Measurements from ENCODE around the gene PTPN5.
A peak's percentile ranks its signal among the peaks of the same experiment; 100 is the strongest.

The PTPN5 gene

GRCh38 chr11:18729426-18729825, 62.2 kb downstream of the PTPN5 start:
- no peak overlapping the region for H3K27ac ChIP-seq (ENCODE audit: insufficient read depth, low read length, poor library complexity, severe bottlenecking)
- H3K36me3 ChIP-seq (ENCODE audit: control insufficient read depth, insufficient read depth, low read length): no peaks in the 10 kb centered on the region
- H3K4me3 ChIP-seq (ENCODE audit: insufficient read depth, low read depth, low read length, poor library complexity, severe bottlenecking): no peak overlapping the region
- no peak for DNase-seq
- no peaks in the 10 kb centered on the region for H3K9me3 ChIP-seq (ENCODE audit: control insufficient read depth, low read length)
- no peaks in the 10 kb centered on the region for H3K27me3 ChIP-seq (replicated peaks; ENCODE audit: control insufficient read depth, insufficient read depth, low read length, poor library complexity, severe bottlenecking)
- peaks cover 4% of the 10 kb centered on the region for H3K4me1 ChIP-seq (ENCODE audit: control insufficient read depth, insufficient read depth, low read length, poor library complexity, severe bottlenecking)

DNA sequence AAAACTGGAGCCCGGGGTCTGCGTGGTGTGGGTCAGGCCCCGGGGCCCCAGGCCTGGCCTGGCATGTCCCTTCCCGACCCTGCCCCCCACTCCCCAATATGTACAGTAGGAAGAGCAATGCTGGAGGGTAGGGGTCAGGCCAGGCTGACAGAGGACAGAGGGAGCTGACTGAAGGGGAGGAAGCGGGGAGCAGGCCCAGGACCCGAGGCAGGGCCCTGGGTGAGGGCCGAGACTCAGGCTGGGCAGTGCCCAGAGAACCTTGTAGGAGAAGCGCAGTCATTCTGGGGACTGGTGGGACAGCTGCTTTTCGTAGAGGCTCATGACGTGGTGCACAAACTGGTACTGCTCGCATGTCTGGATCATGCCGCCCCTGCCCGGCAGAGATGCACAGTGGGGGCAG, 62.9 kb downstream of the PTPN5 start:
- H3K27ac ChIP-seq (ENCODE audit: insufficient read depth, low read length, poor library complexity, severe bottlenecking): no peak overlapping the region
- H3K27me3 ChIP-seq (replicated peaks; ENCODE audit: control insufficient read depth, insufficient read depth, low read length, poor library complexity, severe bottlenecking): no peaks in the 10 kb centered on the region
- no peak overlapping the region for H3K4me3 ChIP-seq (ENCODE audit: insufficient read depth, low read depth, low read length, poor library complexity, severe bottlenecking)
- H3K9me3 ChIP-seq (ENCODE audit: control insufficient read depth, low read length): no peaks in the 10 kb centered on the region
- DNase-seq: no peak
- H3K36me3 ChIP-seq (ENCODE audit: control insufficient read depth, insufficient read depth, low read length): no peaks in the 10 kb centered on the region
- peaks cover 4% of the 10 kb centered on the region for H3K4me1 ChIP-seq (ENCODE audit: control insufficient read depth, insufficient read depth, low read length, poor library complexity, severe bottlenecking)

GRCh38 chr11:18727479-18728236, 63.9 kb downstream of the PTPN5 start:
- no peak overlapping the region for H3K4me3 ChIP-seq (ENCODE audit: insufficient read depth, low read depth, low read length, poor library complexity, severe bottlenecking)
- DNase-seq: peak in 2 of 3 donors; percentile 12 to 23
- no peaks in the 10 kb centered on the region for H3K9me3 ChIP-seq (ENCODE audit: control insufficient read depth, low read length)
- H3K4me1 ChIP-seq (ENCODE audit: control insufficient read depth, insufficient read depth, low read length, poor library complexity, severe bottlenecking): peaks cover 4% of the 10 kb centered on the region
- H3K36me3 ChIP-seq (ENCODE audit: control insufficient read depth, insufficient read depth, low read length): no peaks in the 10 kb centered on the region
- H3K27ac ChIP-seq (ENCODE audit: insufficient read depth, low read length, poor library complexity, severe bottlenecking): no peak overlapping the region
- H3K27me3 ChIP-seq (replicated peaks; ENCODE audit: control insufficient read depth, insufficient read depth, low read length, poor library complexity, severe bottlenecking): no peaks in the 10 kb centered on the region

GRCh38 chr11:18726040-18726439, 65.6 kb downstream of the PTPN5 start, which contains the start of gene IGSF22:
TSS of gene IGSF22 (minus strand) at chr11:18726188. CDS start at chr11:18724236, 1,952 bp downstream.
- H3K36me3 ChIP-seq (ENCODE audit: control insufficient read depth, insufficient read depth, low read length): no peaks in the 10 kb centered on the region
- peaks cover 8% of the 10 kb centered on the region for H3K4me1 ChIP-seq (ENCODE audit: control insufficient read depth, insufficient read depth, low read length, poor library complexity, severe bottlenecking)
- DNase-seq: no peak
- H3K27me3 ChIP-seq (replicated peaks; ENCODE audit: control insufficient read depth, insufficient read depth, low read length, poor library complexity, severe bottlenecking): no peaks in the 10 kb centered on the region
- no peak within 1 kb of the TSS for H3K4me3 ChIP-seq (ENCODE audit: insufficient read depth, low read depth, low read length, poor library complexity, severe bottlenecking)
- no peaks in the 10 kb centered on the region for H3K9me3 ChIP-seq (ENCODE audit: control insufficient read depth, low read length)
- no peak within 1 kb of the TSS for H3K27ac ChIP-seq (ENCODE audit: insufficient read depth, low read length, poor library complexity, severe bottlenecking)

DNA sequence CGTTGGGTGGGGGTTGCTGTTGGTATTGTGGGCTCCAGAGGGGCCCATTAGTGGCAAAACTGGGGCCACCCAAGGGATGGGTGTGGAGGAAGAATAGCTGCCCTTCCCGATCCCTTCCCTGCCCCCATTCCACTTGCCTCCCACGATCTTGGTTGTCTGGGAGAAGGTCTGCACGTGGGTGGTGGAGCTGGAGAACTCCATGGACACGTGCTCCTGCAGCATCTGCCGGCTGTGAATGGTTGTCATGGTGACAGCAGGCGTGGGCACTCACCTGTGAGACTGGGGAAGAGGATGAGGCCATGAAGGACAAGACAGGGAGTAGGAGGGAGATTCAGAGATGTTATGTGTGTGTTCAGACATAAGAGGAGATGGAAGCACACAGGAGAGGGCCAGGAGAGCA, 67.6 kb downstream of the PTPN5 start:
- peaks cover 8% of the 10 kb centered on the region for H3K4me1 ChIP-seq (ENCODE audit: control insufficient read depth, insufficient read depth, low read length, poor library complexity, severe bottlenecking)

DNA sequence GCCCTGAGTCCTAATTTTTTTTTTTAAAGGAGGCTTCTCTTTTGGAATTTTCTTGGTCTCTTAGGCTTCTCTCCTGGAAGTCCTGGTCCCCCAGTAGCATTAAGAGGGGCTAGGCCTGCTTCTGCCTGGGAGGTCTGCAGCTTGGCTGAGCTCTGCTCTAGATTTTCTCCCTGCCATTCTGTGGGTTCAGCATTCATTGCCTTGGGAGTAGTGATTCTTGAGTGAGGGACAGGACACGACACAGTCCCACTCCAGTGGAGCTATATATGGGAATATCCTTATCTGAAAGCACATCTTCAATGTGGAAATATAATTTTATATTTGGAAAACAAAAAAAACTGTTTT, 69.3 kb downstream of the PTPN5 start:
- H3K4me3 ChIP-seq (ENCODE audit: insufficient read depth, low read depth, low read length, poor library complexity, severe bottlenecking): peak overlapping the region; percentile 81
- DNase-seq: no peak
- H3K4me1 ChIP-seq (ENCODE audit: control insufficient read depth, insufficient read depth, low read length, poor library complexity, severe bottlenecking): peaks cover 4% of the 10 kb centered on the region
- H3K27ac ChIP-seq (ENCODE audit: insufficient read depth, low read length, poor library complexity, severe bottlenecking): no peak overlapping the region
- H3K36me3 ChIP-seq (ENCODE audit: control insufficient read depth, insufficient read depth, low read length): no peaks in the 10 kb centered on the region
- H3K9me3 ChIP-seq (ENCODE audit: control insufficient read depth, low read length): no peaks in the 10 kb centered on the region
- H3K27me3 ChIP-seq (replicated peaks; ENCODE audit: control insufficient read depth, insufficient read depth, low read length, poor library complexity, severe bottlenecking): no peaks in the 10 kb centered on the region

More for the DNA sequence above, 67.6 kb downstream of the PTPN5 start:
- no peak overlapping the region for H3K4me3 ChIP-seq (ENCODE audit: insufficient read depth, low read depth, low read length, poor library complexity, severe bottlenecking)
- H3K27ac ChIP-seq (ENCODE audit: insufficient read depth, low read length, poor library complexity, severe bottlenecking): no peak overlapping the region
- H3K36me3 ChIP-seq (ENCODE audit: control insufficient read depth, insufficient read depth, low read length): no peaks in the 10 kb centered on the region
- no peaks in the 10 kb centered on the region for H3K27me3 ChIP-seq (replicated peaks; ENCODE audit: control insufficient read depth, insufficient read depth, low read length, poor library complexity, severe bottlenecking)
- DNase-seq: no peak
- no peaks in the 10 kb centered on the region for H3K9me3 ChIP-seq (ENCODE audit: control insufficient read depth, low read length)

- H3K27ac ChIP-seq (ENCODE audit: insufficient read depth, low read length, poor library complexity, severe bottlenecking): peak overlapping the region; percentile 44
- H3K4me3 ChIP-seq (ENCODE audit: insufficient read depth, low read depth, low read length, poor library complexity, severe bottlenecking): peak overlapping the region; percentile 81
- H3K27me3 ChIP-seq (replicated peaks; ENCODE audit: control insufficient read depth, insufficient read depth, low read length, poor library complexity, severe bottlenecking): no peaks in the 10 kb centered on the region
- H3K4me1 ChIP-seq (ENCODE audit: control insufficient read depth, insufficient read depth, low read length, poor library complexity, severe bottlenecking): peaks cover 4% of the 10 kb centered on the region
- peak in 2 of 3 donors; percentile 5 to 26 for DNase-seq
- H3K9me3 ChIP-seq (ENCODE audit: control insufficient read depth, low read length): no peaks in the 10 kb centered on the region
- H3K36me3 ChIP-seq (ENCODE audit: control insufficient read depth, insufficient read depth, low read length): no peaks in the 10 kb centered on the region
These were observed 69.9 kb downstream of the PTPN5 start for GRCh38 chr11:18721561-18722292.

GRCh38 chr11:18720808-18721560, 70.6 kb downstream of the PTPN5 start:
- H3K27me3 ChIP-seq (replicated peaks; ENCODE audit: control insufficient read depth, insufficient read depth, low read length, poor library complexity, severe bottlenecking): no peaks in the 10 kb centered on the region
- H3K36me3 ChIP-seq (ENCODE audit: control insufficient read depth, insufficient read depth, low read length): no peaks in the 10 kb centered on the region
- no peaks in the 10 kb centered on the region for H3K9me3 ChIP-seq (ENCODE audit: control insufficient read depth, low read length)
- H3K27ac ChIP-seq (ENCODE audit: insufficient read depth, low read length, poor library complexity, severe bottlenecking): peak overlapping the region; percentile 44
- peak; percentile 72 to 82 (median 73) for DNase-seq
- peak overlapping the region; percentile 81 for H3K4me3 ChIP-seq (ENCODE audit: insufficient read depth, low read depth, low read length, poor library complexity, severe bottlenecking)
- H3K4me1 ChIP-seq (ENCODE audit: control insufficient read depth, insufficient read depth, low read length, poor library complexity, severe bottlenecking): peaks cover 4% of the 10 kb centered on the region

- H3K36me3 ChIP-seq (ENCODE audit: control insufficient read depth, insufficient read depth, low read length): no peaks in the 10 kb centered on the region
- no peaks in the 10 kb centered on the region for H3K27me3 ChIP-seq (replicated peaks; ENCODE audit: control insufficient read depth, insufficient read depth, low read length, poor library complexity, severe bottlenecking)
- H3K9me3 ChIP-seq (ENCODE audit: control insufficient read depth, low read length): no peaks in the 10 kb centered on the region
- DNase-seq: no peak
- peak overlapping the region; percentile 81 for H3K4me3 ChIP-seq (ENCODE audit: insufficient read depth, low read depth, low read length, poor library complexity, severe bottlenecking)
- H3K4me1 ChIP-seq (ENCODE audit: control insufficient read depth, insufficient read depth, low read length, poor library complexity, severe bottlenecking): peaks cover 4% of the 10 kb centered on the region
- no peak overlapping the region for H3K27ac ChIP-seq (ENCODE audit: insufficient read depth, low read length, poor library complexity, severe bottlenecking)
These were observed 71.3 kb downstream of the PTPN5 start for GRCh38 chr11:18720091-18720807.

Data from effector memory CD4-positive, alpha-beta T cell (primary cell).